SHP77 treated with DMSO at 0.1 percent for 48 hours (cell line): ENCODE results near the gene SLC26A9.
"Not testable (repeated sequence)": the region's sequence is repeated elsewhere in the genome, so short reads cannot be mapped to it uniquely, and the experiment has no call there.

Experiments used
- DNase-seq: peaks from one replicate; lab custom pipeline; 2025; lab: John Stamatoyannopoulos, UW

Gene SLC26A9

GRCh38 chr1:205889706-205890105 lies 53.5 kb downstream of the SLC26A9 start:
- DNase-seq = not testable (repeated sequence)

DNA sequence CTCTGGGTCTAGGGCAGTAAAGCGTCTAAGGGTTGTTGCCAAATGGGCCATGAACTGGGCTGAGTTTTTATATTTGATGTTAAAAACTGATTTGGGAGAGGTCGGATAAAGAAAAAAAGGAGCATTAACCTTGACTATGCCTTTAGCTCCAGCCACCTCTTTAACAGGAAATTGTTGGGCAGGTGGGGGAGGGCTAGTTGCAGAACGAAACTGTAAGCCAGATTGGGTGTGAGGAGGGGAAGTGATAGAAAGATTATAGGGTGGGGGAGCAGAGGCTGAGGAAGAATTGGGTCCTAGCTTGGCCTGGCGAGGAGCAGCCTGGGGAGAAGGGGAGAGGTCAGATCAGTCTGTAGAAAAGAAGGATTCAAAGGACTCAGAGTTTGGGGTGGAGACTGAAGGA lies 54.2 kb downstream of the SLC26A9 start:
- DNase-seq = not testable (repeated sequence)

DNA sequence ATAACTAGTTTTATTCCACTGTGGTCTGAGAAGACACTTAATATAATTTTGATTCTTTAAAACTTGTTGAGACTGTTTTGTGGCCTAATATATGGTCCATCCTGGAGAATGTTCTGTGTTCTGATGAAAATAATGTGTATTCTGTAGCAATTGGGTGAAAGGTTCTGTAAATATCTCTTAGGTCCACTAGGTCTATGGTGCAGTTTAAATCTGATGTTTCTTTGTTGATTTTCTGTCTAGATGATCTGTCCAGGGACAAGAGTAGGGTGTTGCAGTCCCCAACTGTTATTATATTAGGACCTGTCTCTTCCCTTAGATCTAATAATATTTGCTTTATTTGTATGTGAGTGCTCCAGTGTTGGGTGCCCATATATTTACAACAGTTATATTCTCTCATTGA lies 59.5 kb downstream of the SLC26A9 start:
- DNase-seq = no peak

DNA sequence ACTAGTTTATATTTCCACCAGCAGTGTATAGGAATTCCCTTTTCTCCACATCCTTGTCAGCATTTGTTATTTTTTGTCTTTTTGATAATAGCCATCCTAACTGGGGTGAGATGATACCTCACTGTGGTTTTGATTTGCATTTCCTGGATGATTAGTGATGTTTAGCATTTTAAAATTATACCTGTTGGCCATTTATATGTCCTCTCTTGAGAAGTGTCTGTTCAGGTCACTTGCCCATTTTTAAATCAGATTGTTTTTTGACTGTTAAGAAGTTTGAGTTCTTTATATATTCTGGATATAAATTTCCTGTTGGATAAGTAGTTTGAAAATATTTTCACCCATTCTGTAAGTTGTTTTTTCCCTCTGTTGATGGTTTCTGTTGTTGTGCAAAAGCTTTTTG lies 62.3 kb downstream of the SLC26A9 start:
- DNase-seq = no peak

- DNase-seq = no peak
Measured at GRCh38 chr1:205879974-205880373, 63.3 kb downstream of the SLC26A9 start.

DNA sequence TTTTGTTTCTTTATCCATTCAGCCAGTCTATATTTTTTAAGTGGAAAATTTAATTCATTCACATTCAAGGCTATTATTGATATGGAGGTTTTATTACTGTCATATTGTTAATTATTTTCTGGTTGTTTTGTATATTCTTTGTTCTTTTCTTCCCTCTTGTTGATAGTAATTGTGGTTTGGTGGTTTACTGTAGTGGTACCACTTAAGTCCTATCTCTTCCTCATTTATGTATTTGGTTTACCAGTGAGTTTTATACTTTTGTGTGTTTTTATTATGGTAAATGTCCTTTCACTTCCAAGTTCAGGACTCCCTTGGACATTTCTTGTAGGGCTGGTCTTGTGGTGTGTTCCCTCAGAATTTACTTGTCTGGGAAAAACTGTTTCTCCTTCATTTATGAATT lies 65.2 kb downstream of the SLC26A9 start:
- no peak for DNase-seq

GRCh38 chr1:205873148-205873547 lies 70.1 kb downstream of the SLC26A9 start:
- not testable (repeated sequence) for DNase-seq

- DNase-seq = no peak
Measured at GRCh38 chr1:205870236-205870635, 73.0 kb downstream of the SLC26A9 start.
